HCEC 1CT (cell line): ENCODE measurements around the gene DDX49.
"Not testable (repeated sequence)": the region's sequence is repeated elsewhere in the genome, so short reads cannot be mapped to it uniquely, and the experiment has no call there.

Source experiments
- DNase-seq: peaks from one replicate; pipeline ENCODE4 v3.0.0-alpha.2; 2017

Gene DDX49

GRCh38 chr19:18896421-18896841 is 23.1 kb upstream of the DDX49 start:
- DNase-seq, result no peak

- DNase-seq, result no peak
These were observed 22.2 kb upstream of the DDX49 start for GRCh38 chr19:18897094-18898029.

GRCh38 chr19:18898081-18898606 is 21.4 kb upstream of the DDX49 start:
- DNase-seq, result no peak

GRCh38 chr19:18898607-18899408 is 20.7 kb upstream of the DDX49 start:
- DNase-seq, result no peak

GRCh38 chr19:18899624-18900560 is 19.6 kb upstream of the DDX49 start:
- no peak for DNase-seq

GRCh38 chr19:18900700-18901481 is 18.6 kb upstream of the DDX49 start:
- DNase-seq, result no peak

GRCh38 chr19:18901491-18901890 is 18.0 kb upstream of the DDX49 start:
- no peak for DNase-seq

GRCh38 chr19:18902519-18902918 is 17.0 kb upstream of the DDX49 start:
- DNase-seq, result not testable (repeated sequence)

- DNase-seq, result no peak
These were observed 16.1 kb upstream of the DDX49 start for GRCh38 chr19:18903156-18904037.

GRCh38 chr19:18904334-18905057 is 15.0 kb upstream of the DDX49 start:
- DNase-seq, result no peak

- no peak for DNase-seq
These were observed 14.5 kb upstream of the DDX49 start for GRCh38 chr19:18905058-18905456.

- DNase-seq, result no peak
These were observed 13.8 kb upstream of the DDX49 start for GRCh38 chr19:18905513-18906236.

GRCh38 chr19:18906605-18907519 is 12.7 kb upstream of the DDX49 start:
- no peak for DNase-seq

- no peak for DNase-seq
These were observed 10.4 kb upstream of the DDX49 start for GRCh38 chr19:18908917-18909619.

- no peak for DNase-seq
These were observed 9.5 kb upstream of the DDX49 start for GRCh38 chr19:18910010-18910409.

- no peak for DNase-seq
These were observed 8.6 kb upstream of the DDX49 start for GRCh38 chr19:18910801-18911436.

GRCh38 chr19:18912933-18913332 is 6.6 kb upstream of the DDX49 start:
- no peak for DNase-seq
